Measurements from ENCODE around the gene FRAT1. TPM values are rescaled to one million over a fixed set of nuclear protein-coding genes. Genes with fewer than 3 reads are reported as not detected.

Gene FRAT1
- total and polyA plus RNA-seq, 2 of the 4 experiments (the other 2 are of a cell fraction) = 0.54 to 0.89 TPM

GRCh38 chr10:97333351-97333600 lies 14.2 kb downstream of the FRAT1 start:
- H2AK9ac ChIP-seq (replicated peaks; ENCODE audit: low read depth, low read length, poor library complexity) = no peak overlapping the region
- peaks cover 15 to 35% of the 10 kb centered on the region in 2 experiments for H3K79me1 ChIP-seq (ENCODE audit: low read depth in 1 of 2, low read length in 2 of 2)
- dilution Hi-C loops (cut with HindIII; ENCODE audit: low sequenced_read_pairs, unreplicated experiment) (no loop called here), intact Hi-C loops (cut with micrococcal nuclease) (loop anchor here (2.0 kb wide), 2 partner anchors 54 to 260 kb away; no protein-coding TSS in a partner anchor), in situ Hi-C loops (cut with MboI; ENCODE audit: low sequenced_read_pairs) (no loop called here)
- ChIA-PET CTCF (interaction anchor here (1.2 to 3.5 kb wide), 5 partner anchors 14 to 54 kb away, joined by 3 to 23 read pairs (median 5); partner anchors contain the start of gene FRAT1), POLR2A (ENCODE audit: unreplicated experiment) (interaction anchor here (0.5 to 0.6 kb wide), 2 partner anchors 12 to 122 kb away, joined by 3 to 7 read pairs; no protein-coding TSS in a partner anchor)
- no peak overlapping the region for H3K18ac ChIP-seq (ENCODE audit: low read depth, low read length)
- peak overlapping the region; percentile 61; the same call in 1 of the 2 replicates for H4K5ac ChIP-seq (ENCODE audit: low read depth, low read length)
- no peaks in the 10 kb centered on the region for H3K9me3 ChIP-seq (ENCODE audit: control insufficient read depth, insufficient read depth, low read length)
- TF ChIP-seq BHLHE40 (IDR thresholded peaks at IDR 0.05; ENCODE audit: low read depth, low read length) (no peak), NFE2L2 (IDR thresholded peaks at IDR 0.05; ENCODE audit: low read depth, low read length) (no peak), MAZ (IDR thresholded peaks at IDR 0.05; ENCODE audit: borderline replicate concordance, low read depth, low read length) (0 out of 2 replicates have a peak, but pooled peaks have one; percentile 4)
- peak overlapping the region; percentile 75 for H2AFZ ChIP-seq (replicated peaks; ENCODE audit: low read length, poor library complexity)
- no peak overlapping the region for H2BK15ac ChIP-seq (ENCODE audit: low read depth, low read length)
- no peaks in the 10 kb centered on the region for H3K36me3 ChIP-seq (ENCODE audit: control insufficient read depth, insufficient read depth, low read length)
- H3K4me3 ChIP-seq (ENCODE audit: insufficient read depth, low read depth, low read length) = peak overlapping the region; percentile 72
- H4K91ac ChIP-seq (ENCODE audit: insufficient read depth, low read depth, low read length) = no peak overlapping the region
- H4K20me1 ChIP-seq (ENCODE audit: insufficient read depth, low read length) = no peaks in the 10 kb centered on the region
- H3K9ac ChIP-seq (ENCODE audit: low read depth, low read length) = peak overlapping the region; percentile 97
- peaks cover 17% of the 10 kb centered on the region for H3K27me3 ChIP-seq (ENCODE audit: control insufficient read depth, insufficient read depth, low read length)
- H2AK5ac ChIP-seq (ENCODE audit: low read depth, low read length) = no peak overlapping the region
- H3K27ac ChIP-seq (ENCODE audit: insufficient read depth, low read length) = peak overlapping the region; percentile 94
- H3K4me1 ChIP-seq (ENCODE audit: control insufficient read depth, insufficient read depth, low read length) = peaks cover 16% of the 10 kb centered on the region
- 0% methylated on average over 3 of the region's 7 CpGs; no CpG with 5 or more reads in 1 of the 2 experiments for WGBS, 2 experiments (ENCODE audit: extremely low coverage in 2 of 2, insufficient read length in 1 of 2)
- peak overlapping the region; percentile 5; the same call in 1 of the 2 replicates for H3K23ac ChIP-seq (ENCODE audit: low read depth, low read length)
- H2BK120ac ChIP-seq (ENCODE audit: low read depth, low read length) = no peak overlapping the region
- peak overlapping the region; percentile 31 for H3K4ac ChIP-seq (ENCODE audit: low read depth, low read length)
- H4K8ac ChIP-seq (ENCODE audit: low read depth in 2 of 2, low read length in 2 of 2) = peak overlapping the region; percentile 10 to 25; a peak in 2 of 4 replicates
- no peak overlapping the region for H2BK20ac ChIP-seq (ENCODE audit: low read depth, low read length)
- DNase-seq (peak; percentile 36), ATAC-seq (ENCODE audit: low read depth) (no peak)
- H3K14ac ChIP-seq (replicated peaks; ENCODE audit: low read depth, low read length) = 0 out of 2 replicates have a peak overlapping the region, but pooled peaks have one; percentile 1
- no peaks in the 10 kb centered on the region; the same call in 1 of the 2 replicates for H3K9me1 ChIP-seq (ENCODE audit: insufficient read depth, low read length)
- no peak overlapping the region for H2BK5ac ChIP-seq (ENCODE audit: low read depth, low read length, poor library complexity, severe bottlenecking)
- no TSS peak for BruUV-seq (replicated peaks)
- H3K4me2 ChIP-seq (ENCODE audit: low read depth, low read length) = peak overlapping the region; percentile 94
- H3K56ac ChIP-seq (ENCODE audit: extremely low read depth, insufficient read depth, low read length) = peak overlapping the region; percentile 6; the same call in 1 of the 2 replicates

Measured in IMR-90 (cell line).